ENCODE data around the gene C7orf25.

The C7orf25 gene

GRCh38 chr7:42931834-42932651, 20.2 kb upstream of the C7orf25 start, which contains the start of the genes MRPL32 and PSMA2:
Gene MRPL32, plus strand, starts transcription at chr7:42932376. Its CDS starts 11 bp downstream, at chr7:42932387.
Gene PSMA2, minus strand, starts transcription at chr7:42932174. Its CDS starts 16 bp downstream, at chr7:42932158.
- in situ Hi-C loops (cut with HindIII; ENCODE audit: low pct_ligation_motif_present, low sequenced_read_pairs), result no loop called here
- Histone ChIP-seq H3K27me3 (replicated peaks) (no peaks in the 10 kb centered on the region), H3K4me3 (ENCODE audit: low read depth, low read length) (peak within 1 kb of the TSS; percentile 92), H3K27ac (peak within 1 kb of the TSS; percentile 82), H3K36me3 (replicated peaks) (peaks cover 15% of the 10 kb centered on the region)
- DNase-seq, result peak; percentile 98
- TF ChIP-seq CTCF (IDR thresholded peaks at IDR 0.05; ENCODE audit: low read depth, low read length, missing control alignments), result no peak

GRCh38 chr7:42931447-42931833, 19.6 kb upstream of the C7orf25 start:
- Histone ChIP-seq H3K27ac (peak overlapping the region; percentile 82), H3K27me3 (replicated peaks) (no peaks in the 10 kb centered on the region), H3K4me3 (ENCODE audit: low read depth, low read length) (peak overlapping the region; percentile 92), H3K36me3 (replicated peaks) (peaks cover 16% of the 10 kb centered on the region)
- no peak for TF ChIP-seq CTCF (IDR thresholded peaks at IDR 0.05; ENCODE audit: low read depth, low read length, missing control alignments)
- in situ Hi-C loops (cut with HindIII; ENCODE audit: low pct_ligation_motif_present, low sequenced_read_pairs), result no loop called here
- DNase-seq, result no peak

GRCh38 chr7:42930889-42931288, 19.0 kb upstream of the C7orf25 start:
- no peak for DNase-seq

GRCh38 chr7:42929449-42929848, 17.6 kb upstream of the C7orf25 start:
- no peak overlapping the region for H3K4me3 ChIP-seq (ENCODE audit: low read depth, low read length)
- no peak for TF ChIP-seq CTCF (IDR thresholded peaks at IDR 0.05; ENCODE audit: low read depth, low read length, missing control alignments)
- DNase-seq, result no peak
- no peak overlapping the region for H3K27ac ChIP-seq
- in situ Hi-C loops (cut with HindIII; ENCODE audit: low pct_ligation_motif_present, low sequenced_read_pairs), result no loop called here
- H3K27me3 ChIP-seq (replicated peaks), result no peaks in the 10 kb centered on the region
- peaks cover 24% of the 10 kb centered on the region for H3K36me3 ChIP-seq (replicated peaks)

More at GRCh38 chr7:42930889-42931288, 19.0 kb upstream of the C7orf25 start:
- TF ChIP-seq CTCF (IDR thresholded peaks at IDR 0.05; ENCODE audit: low read depth, low read length, missing control alignments), result no peak
- Histone ChIP-seq H3K4me3 (ENCODE audit: low read depth, low read length) (peak overlapping the region; percentile 92), H3K36me3 (replicated peaks) (peaks cover 17% of the 10 kb centered on the region), H3K27ac (peak overlapping the region; percentile 82), H3K27me3 (replicated peaks) (no peaks in the 10 kb centered on the region)
- in situ Hi-C loops (cut with HindIII; ENCODE audit: low pct_ligation_motif_present, low sequenced_read_pairs), result no loop called here

GRCh38 chr7:42928754-42929153, 16.9 kb upstream of the C7orf25 start:
- H3K27me3 ChIP-seq (replicated peaks), result no peaks in the 10 kb centered on the region
- H3K4me3 ChIP-seq (ENCODE audit: low read depth, low read length), result no peak overlapping the region
- no peak for TF ChIP-seq CTCF (IDR thresholded peaks at IDR 0.05; ENCODE audit: low read depth, low read length, missing control alignments)
- in situ Hi-C loops (cut with HindIII; ENCODE audit: low pct_ligation_motif_present, low sequenced_read_pairs), result no loop called here
- DNase-seq, result no peak
- no peak overlapping the region for H3K27ac ChIP-seq
- peaks cover 27% of the 10 kb centered on the region for H3K36me3 ChIP-seq (replicated peaks)
